Esophagus squamous epithelium (tissue), 5 donors: ENCODE measurements around the gene CA7. TPM values are rescaled to one million over a fixed set of nuclear protein-coding genes. Genes with fewer than 3 reads are reported as not detected.

ENCODE experiments used
- DNase-seq: peaks from one replicate; lab custom pipeline; 2025; lab: John Stamatoyannopoulos, UW
- H3K27ac ChIP-seq, 4 donors: fragments of 200-600 bp; sonication (generic); one replicate each; pipeline ENCODE4 v1.5.1; 2016 to 2019; ENCODE audit warnings: mild to moderate bottlenecking in 1 of 4
- H3K27me3 ChIP-seq, 4 donors: fragments of 200-600 bp; sonication (generic); 1 replicate in 3 of 4; 2 replicates in 1 of 4; pipeline versions ENCODE4 v1.5.1 to v1.6.0; 2017 to 2021; ENCODE audit warnings: antibody characterized with exemption in 1 of 4
- H3K36me3 ChIP-seq, 3 donors: fragments of 200-600 bp; sonication (generic); one replicate each; pipeline ENCODE4 v1.5.1; 2016 to 2019
- H3K4me1 ChIP-seq, 3 donors: fragments of 200-600 bp; sonication (generic); one replicate each; pipeline ENCODE4 v1.5.1; 2017 to 2019
- H3K4me3 ChIP-seq, 4 donors: fragments of 200-600 bp; sonication (generic); 1 replicate in 3 of 4; 2 replicates in 1 of 4; pipeline ENCODE4 v1.5.1; 2016 to 2019; ENCODE audit warnings: mild to moderate bottlenecking in 2 of 4, moderate library complexity in 1 of 4
- H3K9me3 ChIP-seq, 3 donors: fragments of 200-600 bp; sonication (generic); one replicate each; pipeline ENCODE4 v1.5.1; 2016 to 2019
- CTCF ChIP-seq, 6 experiments: fragments of 450-650 bp in 4 of 6; fragments of 200-600 bp in 2 of 6; sonication (generic) in 2 of 6; IDR thresholded peaks; one replicate each; pipeline ENCODE4 v1.5.1; 2016 to 2019; ENCODE audit warnings: antibody characterized with exemption in 6 of 6, mild to moderate bottlenecking in 4 of 6, moderate library complexity in 4 of 6
- POLR2A ChIP-seq, 4 donors: fragments of 450-650 bp; IDR thresholded peaks; one replicate each; pipeline ENCODE4 v1.6.1; 2017; ENCODE audit warnings: antibody characterized with exemption in 4 of 4, mild to moderate bottlenecking in 4 of 4, moderate library complexity in 3 of 4
- WGBS, 2 donors: methylation state at CpG; one replicate each; pipeline ENCODE4 v1.1.5; 2018; 5-methylcytosine and 5-hydroxymethylcytosine counted together
- intact Hi-C: fragments of 100-400 bp; cut with DNase I; formaldehyde crosslinking; loops from one replicate; pipeline ENCODE4 v1.15.0; 2022
- total RNA-seq, 4 donors: library from RNA; depleted of rRNA; stranded (reverse); fragments of >200 nt; gene quantifications; one replicate each; pipeline ENCODE4 v1.1.0, GENCODE V29; 2016
- donor health status: DM: yes; HTN: yes; CAD: no.

Gene CA7
- total RNA-seq, 4 donors from 2014 or later: not detected

GRCh38 chr16:66849021-66849420, 4.8 kb downstream of the CA7 start:
- H3K27me3 ChIP-seq: peaks cover 10 to 51% (median 12%) of the 10 kb centered on the region in 4 donors
- no peak overlapping the region for H3K4me3 ChIP-seq
- no peaks in the 10 kb centered on the region for H3K36me3 ChIP-seq
- no peak overlapping the region for H3K27ac ChIP-seq
- H3K9me3 ChIP-seq: no peaks in the 10 kb centered on the region
- no peak for TF ChIP-seq CTCF (IDR thresholded peaks at IDR 0.05)
- no peak for TF ChIP-seq POLR2A (IDR thresholded peaks at IDR 0.05)
- intact Hi-C loops: no loop called here
- H3K4me1 ChIP-seq: peaks cover 10 to 15% (median 11%) of the 10 kb centered on the region in 3 donors
- DNase-seq: no peak
- 100% methylated on average over 1 of the region's 2 CpGs; no CpG with 5 or more reads in 1 of the 2 donors for WGBS, 2 donors

GRCh38 chr16:66849549-66849948, 5.3 kb downstream of the CA7 start:
- intact Hi-C loops: no loop called here
- WGBS, 2 donors: 81% methylated on average over 3 of the region's 4 CpGs; no CpG with 5 or more reads in 1 of the 2 donors
- TF ChIP-seq POLR2A (IDR thresholded peaks at IDR 0.05) (no peak), CTCF (IDR thresholded peaks at IDR 0.05) (no peak)
- H3K4me1 ChIP-seq: peaks cover 5 to 9% (median 5%) of the 10 kb centered on the region in 3 donors
- H3K4me3 ChIP-seq: no peak overlapping the region
- no peaks in the 10 kb centered on the region for H3K36me3 ChIP-seq
- peaks cover 5 to 45% (median 10%) of the 10 kb centered on the region in 4 donors for H3K27me3 ChIP-seq
- no peaks in the 10 kb centered on the region for H3K9me3 ChIP-seq
- no peak for DNase-seq
- H3K27ac ChIP-seq: no peak overlapping the region

GRCh38 chr16:66850115-66850815, 6.1 kb downstream of the CA7 start:
- intact Hi-C loops: no loop called here
- DNase-seq: no peak
- TF ChIP-seq CTCF (IDR thresholded peaks at IDR 0.05): no peak
- H3K27me3 ChIP-seq: peaks cover 0 to 38% (median 4%) of the 10 kb centered on the region in 4 donors
- WGBS, 2 donors: 68 to 95% methylated on average over 3 to 4 of the region's 14 CpGs
- no peaks in the 10 kb centered on the region for H3K9me3 ChIP-seq
- no peak overlapping the region for H3K27ac ChIP-seq
- peaks cover 0 to 2% (median 0%) of the 10 kb centered on the region in 3 donors for H3K4me1 ChIP-seq
- H3K4me3 ChIP-seq: no peak overlapping the region
- no peaks in the 10 kb centered on the region for H3K36me3 ChIP-seq

GRCh38 chr16:66851166-66851964, 7.2 kb downstream of the CA7 start:
- Histone ChIP-seq H3K4me1 (no peaks in the 10 kb centered on the region), H3K36me3 (no peaks in the 10 kb centered on the region), H3K27me3 (peaks cover 0 to 27% (median 0%) of the 10 kb centered on the region in 4 donors), H3K9me3 (no peaks in the 10 kb centered on the region), H3K4me3 (no peak overlapping the region), H3K27ac (no peak overlapping the region)
- no peak for TF ChIP-seq POLR2A (IDR thresholded peaks at IDR 0.05)
- TF ChIP-seq CTCF (IDR thresholded peaks at IDR 0.05): no peak
- intact Hi-C loops: no loop called here
- WGBS, 2 donors: 88 to 89% methylated on average over 3 to 7 of the region's 13 CpGs
- no peak for DNase-seq
